H54 (cell line): ENCODE results near the gene GIGYF2.

ENCODE experiments used
- DNase-seq: peaks from one replicate; pipeline ENCODE4 v3.0.0; 2011; ENCODE audit warnings: low spot score, mixed read lengths; ENCODE audit not compliant: insufficient read length
- FAIRE-seq: peaks from 3 replicates; lab custom pipeline; 2011; peaks lifted over from hg19 to GRCh38; lab: Jason Lieb, UNC
- POLR2A ChIP-seq: IDR thresholded peaks from 2 replicates; pipeline ENCODE4 v1.6.1; 2011; ENCODE audit warnings: low read depth, mild to moderate bottlenecking, low read length

Gene GIGYF2

DNA sequence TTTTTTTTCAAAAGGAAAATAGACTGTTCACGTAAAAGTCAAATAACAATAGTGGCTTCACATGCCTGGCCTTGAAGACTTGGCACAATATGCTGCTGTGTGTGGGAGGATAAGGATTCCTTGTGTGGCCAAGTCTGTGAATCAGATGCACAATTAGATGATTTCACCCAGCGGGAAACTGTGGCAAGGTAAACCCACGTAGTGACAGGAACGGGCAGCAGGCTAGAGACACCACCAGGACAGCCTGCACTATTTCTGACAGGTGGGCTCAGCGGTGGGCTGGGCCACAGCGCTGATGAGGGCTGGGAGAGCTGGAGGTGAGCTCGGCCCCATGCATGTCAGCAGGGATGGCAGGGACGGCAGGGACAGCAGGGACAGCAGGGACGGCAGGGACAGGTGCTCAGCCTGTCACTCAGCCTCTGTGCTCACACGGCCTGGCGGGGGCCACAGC lies 194.5 kb downstream of the GIGYF2 start:
- TF ChIP-seq POLR2A: no peak
- FAIRE-seq (no peak), DNase-seq (no peak)

DNA sequence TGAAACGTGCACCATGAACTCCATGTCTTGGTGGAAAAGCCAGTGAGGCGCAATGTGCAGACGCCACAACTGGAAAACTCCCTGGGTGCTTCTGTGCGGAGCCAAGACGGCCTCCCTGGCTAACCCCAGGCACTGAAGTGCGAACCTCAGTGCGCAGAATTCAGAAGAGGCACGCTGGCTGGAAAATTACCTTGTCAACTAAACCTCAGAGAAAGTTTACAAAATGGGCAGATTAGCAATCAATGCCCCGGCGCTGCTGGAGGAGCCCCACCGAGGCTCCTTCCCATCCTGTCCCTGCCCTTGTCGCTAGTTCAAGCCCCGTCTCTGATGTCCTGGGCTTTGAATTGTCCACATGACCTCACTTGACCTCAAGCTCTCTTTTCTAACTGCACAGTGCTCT lies 195.1 kb downstream of the GIGYF2 start:
- FAIRE-seq (no peak), DNase-seq (no peak)
- no peak for TF ChIP-seq POLR2A

DNA sequence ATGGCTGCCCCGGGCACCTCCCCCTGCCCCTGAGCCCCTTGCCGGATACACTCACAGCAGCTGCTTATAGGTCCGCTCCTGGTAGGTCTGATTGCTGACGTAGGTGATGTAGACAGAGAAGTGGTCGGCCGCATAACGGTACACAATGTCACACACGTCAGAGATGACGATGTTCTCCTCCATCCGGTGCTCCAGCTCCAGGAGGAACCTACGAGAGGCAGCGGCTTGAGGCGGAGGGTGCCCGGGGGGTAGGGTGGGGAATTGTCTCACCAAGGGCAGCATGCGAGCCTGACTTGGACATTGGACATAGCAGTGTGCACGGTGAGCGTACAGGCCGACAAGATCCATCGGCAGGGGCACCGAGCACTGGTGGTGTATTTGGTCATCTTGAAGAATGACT lies 195.7 kb downstream of the GIGYF2 start:
- TF ChIP-seq POLR2A: no peak
- DNase-seq: no peak
- FAIRE-seq: no peak

DNA sequence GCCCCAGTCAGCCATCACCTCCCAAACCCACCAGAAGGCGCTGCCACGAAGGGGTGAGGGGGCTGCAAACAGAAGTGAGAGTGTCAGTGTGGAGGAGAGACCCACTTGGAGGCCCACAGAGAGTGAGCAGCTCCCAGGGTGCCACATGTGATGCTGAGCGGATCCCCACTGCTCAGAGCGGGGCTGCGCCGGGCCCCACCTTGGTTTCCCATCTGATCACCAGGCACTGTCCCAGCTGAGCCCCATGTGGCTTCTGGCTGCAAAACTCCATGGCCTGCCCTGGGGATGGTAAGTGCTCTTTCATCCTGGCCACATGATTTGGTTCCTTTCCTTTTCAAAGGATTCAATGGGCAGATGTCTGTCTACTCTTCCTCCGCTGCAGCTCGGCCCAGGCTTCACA lies 196.7 kb downstream of the GIGYF2 start:
- FAIRE-seq (no peak), DNase-seq (no peak)
- TF ChIP-seq POLR2A: no peak

DNA sequence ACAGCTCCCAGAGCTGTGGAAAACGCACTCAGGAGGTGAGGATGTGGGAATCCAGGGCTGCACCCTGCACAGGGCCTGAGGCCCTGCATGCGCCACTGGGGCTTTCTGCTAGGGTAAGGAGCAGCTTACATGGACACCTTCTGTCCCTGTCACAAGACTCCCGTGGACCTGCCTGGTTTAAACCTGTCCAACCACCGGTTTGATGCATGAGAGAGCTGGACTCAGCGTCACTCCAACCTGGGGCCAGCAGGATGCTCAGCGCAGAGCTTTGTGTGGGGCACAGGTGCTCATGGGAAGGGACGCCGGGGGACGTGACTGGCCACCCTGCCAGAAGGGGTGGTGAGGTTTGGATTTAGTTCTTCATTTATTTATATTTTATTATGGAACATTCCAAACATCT lies 197.1 kb downstream of the GIGYF2 start:
- FAIRE-seq (no peak), DNase-seq (no peak)
- no peak for TF ChIP-seq POLR2A

DNA sequence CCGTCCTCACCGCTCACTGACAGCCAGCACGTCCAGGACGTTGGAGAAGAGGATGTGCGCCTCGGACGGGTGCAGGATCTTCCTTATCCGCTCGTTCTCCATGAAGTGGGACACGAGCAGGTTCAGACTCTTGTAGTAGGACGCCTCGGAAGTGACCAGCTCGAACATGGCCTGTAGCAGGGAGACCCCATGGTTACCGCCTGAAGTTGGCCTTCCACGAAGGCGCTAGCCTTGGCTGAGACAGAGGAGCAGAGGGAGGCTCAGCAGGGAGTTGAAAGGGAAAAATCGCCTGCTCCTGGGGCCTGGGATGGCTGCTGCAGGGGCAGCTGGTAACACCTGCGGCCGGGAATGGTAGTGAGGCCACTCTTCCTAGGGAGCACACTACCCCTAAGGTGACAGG lies 197.6 kb downstream of the GIGYF2 start:
- DNase-seq (no peak), FAIRE-seq (no peak)
- TF ChIP-seq POLR2A: no peak

DNA sequence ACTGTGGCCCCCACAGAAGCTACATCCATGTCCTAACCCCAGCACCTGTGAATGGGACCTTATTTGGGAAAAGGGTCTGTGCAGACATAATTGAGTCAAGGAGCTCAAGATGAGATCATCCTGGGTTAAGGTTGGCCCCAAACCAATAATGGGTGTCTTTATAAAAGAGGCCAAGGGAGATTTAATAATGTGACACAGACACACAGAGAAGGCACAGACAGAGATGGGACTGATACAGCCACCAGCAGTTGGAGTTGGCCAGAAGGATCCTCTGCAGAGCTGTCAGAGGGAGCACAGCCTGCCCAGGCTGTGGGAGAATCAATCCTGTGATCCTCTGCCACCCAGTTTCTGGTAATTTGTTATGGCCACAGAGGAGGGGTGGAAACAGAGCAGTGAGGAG lies 199.0 kb downstream of the GIGYF2 start:
- no peak for FAIRE-seq
- no peak for DNase-seq
- no peak for TF ChIP-seq POLR2A

DNA sequence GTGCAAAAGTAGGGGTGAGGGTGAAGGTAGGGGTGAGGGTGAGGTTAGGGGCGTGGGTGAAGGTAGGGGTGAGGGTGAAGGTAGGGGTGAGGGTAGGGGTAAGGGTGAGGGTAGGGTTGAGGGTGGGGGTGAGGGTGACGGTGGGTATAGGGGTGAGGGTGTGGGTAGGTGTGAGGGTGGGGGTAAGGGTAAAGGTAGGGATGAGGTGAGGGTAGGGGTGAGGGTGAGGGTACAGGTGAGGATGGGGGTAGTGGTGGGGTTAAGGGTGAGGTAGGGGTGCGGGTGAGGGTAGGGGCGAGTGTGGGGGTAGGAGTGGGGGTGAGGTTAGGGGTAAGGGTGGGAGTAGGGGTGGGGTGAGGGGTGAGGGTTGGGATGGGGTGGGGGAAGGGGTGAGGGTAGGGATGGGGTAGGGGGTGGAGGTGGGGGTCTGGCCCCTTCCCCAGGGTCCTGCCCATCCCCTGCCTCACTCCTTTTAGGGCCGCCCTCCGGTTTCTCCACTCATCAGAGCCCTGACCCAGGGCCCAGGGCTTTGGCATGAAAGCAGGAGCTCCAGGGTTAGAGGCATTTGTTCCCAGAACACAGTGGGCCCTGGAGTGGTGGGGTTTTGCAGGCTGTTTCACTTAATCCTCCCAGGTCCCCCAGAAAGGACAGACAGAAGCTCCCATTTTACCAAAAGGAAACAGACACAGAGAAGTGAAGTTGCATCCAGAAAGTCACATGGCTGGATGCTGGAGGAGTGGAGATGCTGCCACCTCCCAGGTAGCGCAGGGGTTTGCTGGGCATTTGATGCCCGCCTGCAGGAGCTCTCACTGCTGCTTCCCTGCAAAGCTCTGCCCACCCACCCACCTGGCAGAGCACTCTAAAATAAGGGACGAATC lies 199.8 kb downstream of the GIGYF2 start:
- no peak for DNase-seq
- TF ChIP-seq POLR2A: no peak
- no peak for FAIRE-seq

DNA sequence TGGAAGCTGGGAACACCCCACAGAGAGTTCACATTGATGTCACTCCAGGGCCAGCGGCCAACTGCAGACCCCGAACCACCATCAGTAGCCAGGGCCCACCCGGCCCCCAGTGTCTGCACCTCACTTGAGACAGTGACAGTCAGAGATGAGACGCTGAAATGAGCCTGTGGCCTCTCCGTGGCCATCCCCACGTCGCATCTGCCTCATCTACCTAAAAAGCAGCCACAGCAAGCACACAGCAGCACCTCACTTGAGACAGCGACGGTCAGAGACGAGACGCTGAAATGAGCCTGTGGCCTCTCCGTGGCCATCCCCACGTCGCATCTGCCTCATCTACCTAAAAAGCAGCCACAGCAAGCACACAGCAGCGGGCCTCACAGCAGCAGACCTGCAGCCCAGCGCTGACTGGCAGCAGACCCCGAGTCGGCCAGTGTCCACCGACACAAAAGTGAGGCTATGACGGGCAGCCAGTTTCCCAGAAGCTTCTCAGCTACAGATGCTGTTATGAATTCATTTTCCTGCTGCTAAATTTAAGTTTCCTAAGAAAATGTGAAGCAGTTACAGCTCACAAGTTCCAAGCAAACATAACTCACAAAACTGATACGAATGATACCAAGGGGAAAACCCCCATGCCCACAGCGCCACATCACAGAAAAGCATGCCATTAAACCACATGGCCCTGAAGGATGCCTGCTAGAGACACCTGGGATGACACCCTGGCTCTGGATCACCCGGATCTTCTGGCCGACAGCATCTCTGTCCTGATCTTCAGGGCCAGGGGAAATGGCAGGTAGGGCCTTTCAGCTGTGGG lies 200.7 kb downstream of the GIGYF2 start:
- FAIRE-seq: no peak
- DNase-seq: no peak
- TF ChIP-seq POLR2A: no peak

DNA sequence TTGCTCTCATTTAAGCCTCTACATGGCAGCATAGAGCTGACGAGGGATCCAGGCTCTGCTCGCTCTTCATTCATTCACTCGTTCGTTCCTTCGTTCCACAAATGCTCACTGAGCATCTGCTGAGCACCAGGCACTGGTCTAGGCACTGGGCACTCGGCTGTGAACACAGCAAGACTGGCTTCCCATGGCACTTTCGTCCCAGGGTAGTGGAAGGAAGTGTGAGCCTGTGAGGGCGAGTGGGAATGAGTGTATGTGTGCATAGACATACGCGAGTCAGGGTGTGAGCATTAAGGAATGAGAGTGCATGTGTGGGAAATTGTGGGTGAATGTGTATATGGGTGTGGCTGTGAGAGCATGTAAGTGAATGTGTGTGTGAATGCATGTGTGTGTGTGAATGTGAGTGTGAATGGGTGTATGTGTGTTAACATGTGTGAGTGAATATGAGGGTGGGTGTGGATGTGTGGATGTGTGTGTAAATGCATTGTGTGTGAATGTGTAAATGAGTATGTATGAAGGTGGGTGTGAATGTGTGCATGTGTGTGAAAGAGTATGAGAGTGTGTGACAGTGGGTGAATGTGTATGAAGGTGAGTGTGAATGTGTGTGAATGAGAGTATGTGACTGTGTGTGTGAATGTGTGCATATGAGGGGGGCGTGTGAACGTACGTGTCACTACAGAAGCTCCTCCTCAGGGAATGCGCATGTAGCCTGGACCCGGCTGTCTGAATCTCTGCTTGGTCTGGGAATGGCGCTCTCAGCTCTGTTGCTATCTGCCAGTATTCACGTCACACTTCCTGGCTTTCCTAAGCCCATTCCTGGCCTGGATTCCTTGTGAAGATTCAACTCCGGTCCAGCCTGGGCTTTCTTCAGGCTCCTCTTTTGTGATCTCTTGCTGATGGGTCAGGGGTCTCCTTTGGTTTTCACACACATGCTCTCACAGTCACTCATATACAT lies 201.7 kb downstream of the GIGYF2 start:
- FAIRE-seq (no peak), DNase-seq (no peak)
- no peak for TF ChIP-seq POLR2A

DNA sequence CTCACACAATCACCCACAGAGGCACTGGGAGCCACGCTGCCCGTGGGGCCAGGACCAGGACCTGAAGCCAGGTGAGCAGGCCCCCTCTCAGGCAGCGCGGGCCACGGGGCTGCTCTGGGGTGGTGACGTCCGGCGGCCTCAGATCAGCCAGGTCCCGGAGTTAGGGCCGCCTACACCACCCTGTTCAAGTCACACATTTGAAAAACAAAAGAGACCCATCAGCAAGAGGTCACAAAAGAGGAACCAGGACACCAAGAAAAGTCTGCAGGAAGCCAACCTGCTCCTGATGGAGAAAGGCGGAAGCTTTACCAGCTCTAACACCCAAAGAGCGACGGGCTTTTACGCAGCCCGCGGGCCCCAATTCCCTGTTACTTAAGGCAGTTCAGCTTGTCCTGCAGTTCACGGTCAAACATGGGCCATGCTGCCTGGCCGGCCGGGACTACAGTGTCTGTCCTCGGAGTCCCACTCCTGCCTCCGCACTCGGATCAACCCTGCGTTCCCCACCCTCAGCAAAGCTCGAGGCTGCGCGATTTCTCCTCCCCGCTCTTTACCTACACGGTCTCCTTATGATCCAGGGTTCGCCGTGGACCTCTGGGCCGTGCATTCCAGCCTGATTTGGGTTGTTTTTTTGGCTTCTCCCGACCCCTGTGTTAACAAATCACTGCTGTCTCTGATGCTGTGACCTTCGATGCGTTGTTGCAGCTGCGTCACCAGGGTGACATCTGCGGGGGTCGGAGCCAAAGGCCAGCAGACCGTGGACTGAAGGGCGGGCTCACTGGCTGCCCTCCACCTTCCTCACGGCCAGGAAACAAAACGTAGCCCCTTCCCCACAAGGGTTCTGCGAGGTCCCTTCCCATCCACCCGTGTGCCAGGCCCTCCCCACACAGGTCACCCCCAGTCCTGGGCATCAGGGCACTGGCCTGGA lies 203.9 kb downstream of the GIGYF2 start:
- TF ChIP-seq POLR2A: no peak
- no peak for DNase-seq
- FAIRE-seq: no peak
